Measurements from ENCODE around the gene OCRL. TPM values are rescaled to one million over a fixed set of nuclear protein-coding genes. Genes with fewer than 3 reads are reported as not detected.

Gene OCRL
- total RNA-seq, 5 donors from 2014 or later (not counting 1 experiment from before 2014, with no cell fraction given) = 2.2 to 4.6 (median 3.0) TPM

- ChIA-PET POLR2A (no interaction called here), CTCF (no interaction called here)
- Mint-ChIP-seq H3K9me3 (no peaks in the 10 kb centered on the region), H3K4me1 (no peaks in the 10 kb centered on the region), H3K4me3 (no peak overlapping the region), H3K36me3 (peaks cover 9% of the 10 kb centered on the region), H3K27me3 (peaks cover 0 to 3% of the 10 kb centered on the region in 2 donors), H3K27ac (no peak overlapping the region)
- DNase-seq = no peak
- Histone ChIP-seq H3K27me3 (replicated peaks in 1 of 2; ENCODE audit: control insufficient read depth in 2 of 2, extremely low read depth in 1 of 2, insufficient read depth in 2 of 2, low read length in 1 of 2) (no peaks in the 10 kb centered on the region), H3K9me3 (no peaks in the 10 kb centered on the region), H3K36me3 (ENCODE audit: control insufficient read depth in 2 of 2, extremely low read depth in 1 of 2, insufficient read depth in 1 of 2, low read length in 1 of 2) (no peaks in the 10 kb centered on the region), H3K27ac (ENCODE audit: low read length) (no peak overlapping the region), H3K4me3 (ENCODE audit: control insufficient read depth in 1 of 2, extremely low read depth in 1 of 2, low read length in 1 of 2) (no peak overlapping the region), H3K4me1 (ENCODE audit: control insufficient read depth in 1 of 2, extremely low read depth in 1 of 2, insufficient read depth in 2 of 2, low read length in 2 of 2) (no peaks in the 10 kb centered on the region)
- ATAC-seq (replicated peaks in 1 of 4) = no peak
- WGBS (ENCODE audit: insufficient coverage) = 100% methylated on average over 1 of the region's 1 CpG
Measured at GRCh38 chrX:129585167-129585566, 45.1 kb downstream of the OCRL start.

DNA sequence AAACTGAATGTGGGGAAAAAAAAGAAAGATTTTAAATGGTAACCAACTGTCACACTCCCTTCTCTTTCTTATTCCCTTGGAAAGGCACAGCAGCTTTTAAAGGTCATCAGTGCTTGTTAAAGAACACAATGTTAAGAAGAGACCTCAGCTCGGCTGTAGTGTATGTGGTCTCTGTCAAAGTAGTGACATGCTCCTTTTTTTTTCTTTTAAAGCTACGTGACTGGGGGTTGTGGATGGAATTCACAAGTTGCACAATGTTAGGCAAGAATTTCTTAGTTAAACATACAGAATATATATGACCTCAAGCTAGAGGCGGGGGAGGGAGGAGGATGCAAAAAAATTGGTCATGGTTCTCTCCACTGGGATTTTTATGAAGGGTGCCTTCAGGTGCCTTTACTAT, 45.6 kb downstream of the OCRL start:
- CTCF ChIA-PET = no interaction called here
- no peaks in the 10 kb centered on the region for H3K9me3 Mint-ChIP-seq
- POLR2A ChIA-PET = no interaction called here

DNA sequence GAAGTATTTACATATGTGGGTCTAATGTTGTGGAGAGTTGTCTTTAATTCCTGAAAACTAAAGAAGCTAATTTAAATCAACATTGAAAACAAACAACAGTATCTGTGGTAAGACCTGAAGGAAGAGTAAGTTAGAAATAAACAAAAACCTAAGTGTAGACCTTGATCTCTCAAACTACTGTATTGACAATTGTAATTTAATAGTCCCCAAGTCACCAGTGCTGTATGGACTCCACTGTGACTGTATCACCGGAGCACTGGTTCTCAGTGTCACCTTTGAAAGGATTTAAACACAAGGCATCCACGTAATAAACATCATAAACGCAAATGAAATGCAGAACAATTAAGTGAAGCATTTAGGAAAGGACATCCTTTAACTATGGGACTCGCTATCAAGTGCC, 46.4 kb downstream of the OCRL start:
- no CpG with 5 or more reads among the region's 4 CpGs for WGBS (ENCODE audit: insufficient coverage)
- DNase-seq = no peak
- no peaks in the 10 kb centered on the region for H3K36me3 ChIP-seq (ENCODE audit: control insufficient read depth in 2 of 2, extremely low read depth in 1 of 2, insufficient read depth in 1 of 2, low read length in 1 of 2)
- no peak overlapping the region for H3K27ac Mint-ChIP-seq
- H3K27me3 ChIP-seq (replicated peaks in 1 of 2; ENCODE audit: control insufficient read depth in 2 of 2, extremely low read depth in 1 of 2, insufficient read depth in 2 of 2, low read length in 1 of 2) = no peaks in the 10 kb centered on the region
- no peaks in the 10 kb centered on the region for H3K4me1 ChIP-seq (ENCODE audit: control insufficient read depth in 1 of 2, extremely low read depth in 1 of 2, insufficient read depth in 2 of 2, low read length in 2 of 2)
- no peaks in the 10 kb centered on the region for H3K9me3 Mint-ChIP-seq
- no peak overlapping the region for H3K4me3 ChIP-seq (ENCODE audit: control insufficient read depth in 1 of 2, extremely low read depth in 1 of 2, low read length in 1 of 2)
- no peak for ATAC-seq (replicated peaks in 1 of 4)
- POLR2A ChIA-PET = no interaction called here
- no peak overlapping the region for H3K27ac ChIP-seq (ENCODE audit: low read length)
- no peaks in the 10 kb centered on the region for H3K9me3 ChIP-seq
- H3K36me3 Mint-ChIP-seq = peaks cover 6% of the 10 kb centered on the region
- H3K27me3 Mint-ChIP-seq = no peaks in the 10 kb centered on the region
- CTCF ChIA-PET = interaction anchor here in 1 of 2 donors (0.5 kb wide), 1 partner anchor 320 kb away, joined by 3 read pairs; no protein-coding TSS in a partner anchor
- H3K4me1 Mint-ChIP-seq = no peaks in the 10 kb centered on the region
- no peak overlapping the region for H3K4me3 Mint-ChIP-seq

More for the DNA sequence above, 45.6 kb downstream of the OCRL start:
- Mint-ChIP-seq H3K4me3 (no peak overlapping the region), H3K27me3 (no peaks in the 10 kb centered on the region), H3K36me3 (peaks cover 6% of the 10 kb centered on the region), H3K4me1 (no peaks in the 10 kb centered on the region), H3K27ac (no peak overlapping the region)
- Histone ChIP-seq H3K4me1 (ENCODE audit: control insufficient read depth in 1 of 2, extremely low read depth in 1 of 2, insufficient read depth in 2 of 2, low read length in 2 of 2) (no peaks in the 10 kb centered on the region), H3K4me3 (ENCODE audit: control insufficient read depth in 1 of 2, extremely low read depth in 1 of 2, low read length in 1 of 2) (no peak overlapping the region), H3K9me3 (no peaks in the 10 kb centered on the region), H3K27ac (ENCODE audit: low read length) (no peak overlapping the region), H3K36me3 (ENCODE audit: control insufficient read depth in 2 of 2, extremely low read depth in 1 of 2, insufficient read depth in 1 of 2, low read length in 1 of 2) (no peaks in the 10 kb centered on the region), H3K27me3 (replicated peaks in 1 of 2; ENCODE audit: control insufficient read depth in 2 of 2, extremely low read depth in 1 of 2, insufficient read depth in 2 of 2, low read length in 1 of 2) (no peaks in the 10 kb centered on the region)
- DNase-seq (no peak), ATAC-seq (replicated peaks in 1 of 4) (no peak)
- WGBS (ENCODE audit: insufficient coverage) = no CpG with 5 or more reads among the region's 3 CpGs

DNA sequence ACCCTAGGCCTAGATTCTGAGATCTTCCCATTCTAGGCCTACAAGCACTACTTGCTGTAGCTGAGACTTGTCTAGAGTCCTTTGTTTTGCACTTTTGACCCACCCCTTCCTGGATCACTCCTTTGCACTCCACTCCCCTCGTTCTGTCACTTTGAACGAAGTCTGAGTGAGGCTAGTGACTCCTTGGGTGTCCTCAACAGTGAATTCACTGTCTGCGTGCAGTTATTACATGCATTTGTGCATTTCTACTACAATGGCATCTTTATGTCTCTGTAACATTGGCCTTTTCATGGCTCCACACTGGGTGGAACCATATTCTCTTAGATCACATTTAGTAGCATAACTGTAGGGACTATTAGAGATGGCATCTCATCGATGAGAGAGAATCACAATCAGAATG, 50.5 kb downstream of the OCRL start:
- H3K36me3 ChIP-seq (ENCODE audit: control insufficient read depth in 2 of 2, extremely low read depth in 1 of 2, insufficient read depth in 1 of 2, low read length in 1 of 2) = no peaks in the 10 kb centered on the region
- no peaks in the 10 kb centered on the region for H3K4me1 ChIP-seq (ENCODE audit: control insufficient read depth in 1 of 2, extremely low read depth in 1 of 2, insufficient read depth in 2 of 2, low read length in 2 of 2)
- H3K27ac Mint-ChIP-seq = no peak overlapping the region
- H3K36me3 Mint-ChIP-seq = peaks cover 6% of the 10 kb centered on the region
- WGBS (ENCODE audit: insufficient coverage) = no CpG with 5 or more reads among the region's 4 CpGs
- ChIA-PET CTCF (no interaction called here), POLR2A (no interaction called here)
- H3K27me3 Mint-ChIP-seq = no peaks in the 10 kb centered on the region
- H3K9me3 Mint-ChIP-seq = no peaks in the 10 kb centered on the region
- H3K9me3 ChIP-seq = no peaks in the 10 kb centered on the region
- no peak for ATAC-seq (replicated peaks in 1 of 4)
- no peak overlapping the region for H3K4me3 Mint-ChIP-seq
- no peak for DNase-seq
- no peaks in the 10 kb centered on the region for H3K27me3 ChIP-seq (replicated peaks in 1 of 2; ENCODE audit: control insufficient read depth in 2 of 2, extremely low read depth in 1 of 2, insufficient read depth in 2 of 2, low read length in 1 of 2)
- no peaks in the 10 kb centered on the region for H3K4me1 Mint-ChIP-seq
- no peak overlapping the region for H3K4me3 ChIP-seq (ENCODE audit: control insufficient read depth in 1 of 2, extremely low read depth in 1 of 2, low read length in 1 of 2)
- no peak overlapping the region for H3K27ac ChIP-seq (ENCODE audit: low read length)

GRCh38 chrX:129593137-129593536, 53.1 kb downstream of the OCRL start:
- no peak for ATAC-seq (replicated peaks in 1 of 4)
- Mint-ChIP-seq H3K27me3 (peaks cover 0 to 4% of the 10 kb centered on the region in 2 donors), H3K36me3 (peaks cover 6% of the 10 kb centered on the region), H3K4me3 (no peak overlapping the region), H3K9me3 (no peaks in the 10 kb centered on the region), H3K27ac (no peak overlapping the region), H3K4me1 (no peaks in the 10 kb centered on the region)
- H3K27ac ChIP-seq (ENCODE audit: low read length) = no peak overlapping the region
- no peaks in the 10 kb centered on the region for H3K27me3 ChIP-seq (replicated peaks in 1 of 2; ENCODE audit: control insufficient read depth in 2 of 2, extremely low read depth in 1 of 2, insufficient read depth in 2 of 2, low read length in 1 of 2)
- no peak for DNase-seq
- POLR2A ChIA-PET = no interaction called here
- H3K4me3 ChIP-seq (ENCODE audit: control insufficient read depth in 1 of 2, extremely low read depth in 1 of 2, low read length in 1 of 2) = no peak overlapping the region
- H3K4me1 ChIP-seq (ENCODE audit: control insufficient read depth in 1 of 2, extremely low read depth in 1 of 2, insufficient read depth in 2 of 2, low read length in 2 of 2) = no peaks in the 10 kb centered on the region
- no peaks in the 10 kb centered on the region for H3K36me3 ChIP-seq (ENCODE audit: control insufficient read depth in 2 of 2, extremely low read depth in 1 of 2, insufficient read depth in 1 of 2, low read length in 1 of 2)
- CTCF ChIA-PET = no interaction called here
- no peaks in the 10 kb centered on the region for H3K9me3 ChIP-seq

- CTCF ChIA-PET = interaction anchor here in 1 of 2 donors (0.9 kb wide), 1 partner anchor 466 kb away, joined by 3 read pairs; no protein-coding TSS in a partner anchor
- no peak overlapping the region for H3K27ac ChIP-seq (ENCODE audit: low read length)
- no peaks in the 10 kb centered on the region for H3K4me1 Mint-ChIP-seq
- DNase-seq (no peak), ATAC-seq (replicated peaks in 1 of 4) (no peak)
- POLR2A ChIA-PET = no interaction called here
- no CpG with 5 or more reads among the region's 1 CpG for WGBS (ENCODE audit: insufficient coverage)
- peaks cover 0 to 5% of the 10 kb centered on the region in 2 donors for H3K27me3 Mint-ChIP-seq
- H3K36me3 Mint-ChIP-seq = peaks cover 4% of the 10 kb centered on the region
- no peaks in the 10 kb centered on the region for H3K4me1 ChIP-seq (ENCODE audit: control insufficient read depth in 1 of 2, extremely low read depth in 1 of 2, insufficient read depth in 2 of 2, low read length in 2 of 2)
- H3K4me3 Mint-ChIP-seq = no peak overlapping the region
- no peaks in the 10 kb centered on the region for H3K36me3 ChIP-seq (ENCODE audit: control insufficient read depth in 2 of 2, extremely low read depth in 1 of 2, insufficient read depth in 1 of 2, low read length in 1 of 2)
- no peak overlapping the region for H3K4me3 ChIP-seq (ENCODE audit: control insufficient read depth in 1 of 2, extremely low read depth in 1 of 2, low read length in 1 of 2)
- H3K9me3 ChIP-seq = no peaks in the 10 kb centered on the region
- H3K27me3 ChIP-seq (replicated peaks in 1 of 2; ENCODE audit: control insufficient read depth in 2 of 2, extremely low read depth in 1 of 2, insufficient read depth in 2 of 2, low read length in 1 of 2) = no peaks in the 10 kb centered on the region
- no peak overlapping the region for H3K27ac Mint-ChIP-seq
- no peaks in the 10 kb centered on the region for H3K9me3 Mint-ChIP-seq
Measured at GRCh38 chrX:129594781-129595180, 54.7 kb downstream of the OCRL start.

- 100% methylated on average over 1 of the region's 5 CpGs for WGBS (ENCODE audit: insufficient coverage)
- no peak overlapping the region for H3K27ac ChIP-seq (ENCODE audit: low read length)
- Mint-ChIP-seq H3K4me3 (no peak overlapping the region), H3K27me3 (peaks cover 0 to 9% of the 10 kb centered on the region in 2 donors), H3K9me3 (no peaks in the 10 kb centered on the region), H3K36me3 (no peaks in the 10 kb centered on the region), H3K4me1 (peaks cover 0 to under 1% (median 0%) of the 10 kb centered on the region in 3 donors), H3K27ac (no peak overlapping the region)
- no peak for DNase-seq
- no peaks in the 10 kb centered on the region for H3K36me3 ChIP-seq (ENCODE audit: control insufficient read depth in 2 of 2, extremely low read depth in 1 of 2, insufficient read depth in 1 of 2, low read length in 1 of 2)
- no peak for ATAC-seq (replicated peaks in 1 of 4)
- H3K27me3 ChIP-seq (replicated peaks in 1 of 2; ENCODE audit: control insufficient read depth in 2 of 2, extremely low read depth in 1 of 2, insufficient read depth in 2 of 2, low read length in 1 of 2) = no peaks in the 10 kb centered on the region
- POLR2A ChIA-PET = no interaction called here
- H3K4me3 ChIP-seq (ENCODE audit: control insufficient read depth in 1 of 2, extremely low read depth in 1 of 2, low read length in 1 of 2) = no peak overlapping the region
- no peaks in the 10 kb centered on the region for H3K9me3 ChIP-seq
- CTCF ChIA-PET = interaction anchor here in 1 of 2 donors (0.6 to 0.7 kb wide), 2 partner anchors 34 to 441 kb away, joined by 3 to 10 read pairs; no protein-coding TSS in a partner anchor
- H3K4me1 ChIP-seq (ENCODE audit: control insufficient read depth in 1 of 2, extremely low read depth in 1 of 2, insufficient read depth in 2 of 2, low read length in 2 of 2) = no peaks in the 10 kb centered on the region
Measured at GRCh38 chrX:129596077-129596476, 56.0 kb downstream of the OCRL start.

Measured in T-cell (primary cell).